Osteoblast (primary cell): ENCODE results near the gene CLUH. TPM values are rescaled to one million over a fixed set of nuclear protein-coding genes. Genes with fewer than 3 reads are reported as not detected.
"Not testable (repeated sequence)": the region's sequence is repeated elsewhere in the genome, so short reads cannot be mapped to it uniquely, and the experiment has no call there.

ENCODE experiments used
- DNase-seq: peaks from one replicate; pipeline ENCODE4 v3.0.0; 2011; ENCODE audit warnings: low spot score, mixed read lengths; ENCODE audit not compliant: insufficient read length; ENCODE audit errors: missing footprints
- H2AFZ ChIP-seq: 2 replicates; pipeline ENCODE4 v1.6.0; 2011; ENCODE audit warnings: mild to moderate bottlenecking, low read length
- H3K27ac ChIP-seq: 2 replicates; pipeline ENCODE4 v1.5.1; 2011; ENCODE audit warnings: mild to moderate bottlenecking, low read depth, low read length, moderate library complexity
- H3K27me3 ChIP-seq: 2 replicates; pipeline ENCODE4 v1.6.0; 2012; ENCODE audit warnings: mild to moderate bottlenecking, control low read depth, inconsistent platforms, low read length, moderate library complexity; ENCODE audit not compliant: insufficient read depth
- H3K36me3 ChIP-seq: 2 replicates; pipeline ENCODE4 v1.5.1; 2011; ENCODE audit warnings: mild to moderate bottlenecking, low read length, control low read depth, moderate library complexity; ENCODE audit not compliant: insufficient read depth
- H3K4me1 ChIP-seq: 2 replicates; pipeline ENCODE4 v1.5.1; 2011; ENCODE audit warnings: mild to moderate bottlenecking, low read length, control low read depth, moderate library complexity; ENCODE audit not compliant: insufficient read depth
- H3K4me2 ChIP-seq: 2 replicates; pipeline ENCODE4 v1.6.0; 2011; ENCODE audit warnings: mild to moderate bottlenecking, low read length; ENCODE audit not compliant: insufficient read depth
- H3K4me3 ChIP-seq: fragments of 200-600 bp; sonication (generic); 3 replicates; pipeline ENCODE4 v1.5.1; 2012; ENCODE audit warnings: mild to moderate bottlenecking, low read length, inconsistent platforms; ENCODE audit not compliant: insufficient read depth
- H3K79me2 ChIP-seq: 2 replicates; pipeline ENCODE4 v1.6.0; 2012; ENCODE audit warnings: mild to moderate bottlenecking, low read length, control low read depth, inconsistent platforms; ENCODE audit not compliant: insufficient read depth
- H3K9me3 ChIP-seq: 2 replicates; pipeline ENCODE4 v1.5.1; 2011; ENCODE audit warnings: low read depth, low read length, control low read depth
- H4K20me1 ChIP-seq: 2 replicates; pipeline ENCODE4 v1.6.0; 2012; ENCODE audit warnings: mild to moderate bottlenecking, low read length, control low read depth; ENCODE audit not compliant: insufficient read depth
- CTCF ChIP-seq: IDR thresholded peaks from 2 replicates; pipeline ENCODE4 v1.5.1; 2011; ENCODE audit warnings: mild to moderate bottlenecking, low read depth, low read length, moderate library complexity; ENCODE audit errors: extremely low read depth
- total RNA-seq: library from RNA; depleted of rRNA; stranded (reverse); fragments of >200 nt; gene quantifications from 2 replicates; pipeline ENCODE4 v1.2.3, GENCODE V29; 2012

CLUH gene
- total RNA-seq, 1 donor, result 41.6 TPM

DNA sequence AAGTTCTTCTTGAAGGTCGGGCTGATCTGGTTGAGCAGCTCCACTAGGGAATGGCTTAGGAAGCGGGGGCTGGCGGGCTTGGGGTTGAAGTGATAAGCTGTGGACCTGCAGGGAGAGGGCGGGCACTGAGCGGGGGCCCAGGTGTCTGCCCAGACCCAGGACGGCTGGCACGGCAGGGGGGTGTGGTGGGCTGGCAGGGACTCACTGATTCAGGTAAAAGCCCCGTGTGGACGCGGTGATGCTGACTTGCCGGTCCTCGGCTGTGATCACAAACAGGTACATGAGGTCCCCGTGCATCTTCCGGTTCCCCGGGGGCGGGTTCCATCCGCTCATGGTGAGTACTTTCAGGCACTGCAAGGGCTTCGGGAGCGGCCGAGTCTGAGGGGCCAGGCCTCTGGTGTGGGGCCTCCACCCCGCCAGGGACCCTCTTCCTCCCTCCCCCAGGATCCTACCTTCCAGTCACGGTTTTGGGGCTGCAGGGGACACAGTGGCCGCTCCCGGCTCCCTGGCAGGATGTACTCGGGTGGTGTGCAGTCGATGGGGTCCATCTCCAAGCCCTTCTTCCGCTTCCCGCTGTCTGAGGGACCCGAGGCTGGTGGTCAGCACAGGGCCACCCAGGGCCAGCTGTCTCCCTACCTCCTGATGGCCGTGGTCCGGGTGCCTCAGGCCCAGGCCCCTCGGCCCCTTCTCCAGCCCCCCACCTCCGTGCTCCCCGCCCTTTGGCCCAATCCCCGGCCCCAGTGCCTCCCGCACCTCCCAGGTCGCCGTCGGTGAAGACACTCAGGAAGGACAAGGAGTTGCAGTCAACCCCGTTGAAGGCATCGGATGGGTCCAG is 10.2 kb downstream of the CLUH start:
- no peak overlapping the region for H2AFZ ChIP-seq
- H3K79me2 ChIP-seq, result peaks cover 27% of the 10 kb centered on the region
- no peak overlapping the region for H3K4me2 ChIP-seq
- H3K9me3 ChIP-seq, result no peaks in the 10 kb centered on the region
- H3K36me3 ChIP-seq, result peaks cover 34% of the 10 kb centered on the region
- peak; percentile 80 for DNase-seq
- peaks cover 5% of the 10 kb centered on the region for H3K4me1 ChIP-seq
- H4K20me1 ChIP-seq, result peaks cover 29% of the 10 kb centered on the region
- H3K27ac ChIP-seq, result no peak overlapping the region
- H3K27me3 ChIP-seq, result no peaks in the 10 kb centered on the region
- H3K4me3 ChIP-seq, result no peak overlapping the region
- no peak for TF ChIP-seq CTCF

DNA sequence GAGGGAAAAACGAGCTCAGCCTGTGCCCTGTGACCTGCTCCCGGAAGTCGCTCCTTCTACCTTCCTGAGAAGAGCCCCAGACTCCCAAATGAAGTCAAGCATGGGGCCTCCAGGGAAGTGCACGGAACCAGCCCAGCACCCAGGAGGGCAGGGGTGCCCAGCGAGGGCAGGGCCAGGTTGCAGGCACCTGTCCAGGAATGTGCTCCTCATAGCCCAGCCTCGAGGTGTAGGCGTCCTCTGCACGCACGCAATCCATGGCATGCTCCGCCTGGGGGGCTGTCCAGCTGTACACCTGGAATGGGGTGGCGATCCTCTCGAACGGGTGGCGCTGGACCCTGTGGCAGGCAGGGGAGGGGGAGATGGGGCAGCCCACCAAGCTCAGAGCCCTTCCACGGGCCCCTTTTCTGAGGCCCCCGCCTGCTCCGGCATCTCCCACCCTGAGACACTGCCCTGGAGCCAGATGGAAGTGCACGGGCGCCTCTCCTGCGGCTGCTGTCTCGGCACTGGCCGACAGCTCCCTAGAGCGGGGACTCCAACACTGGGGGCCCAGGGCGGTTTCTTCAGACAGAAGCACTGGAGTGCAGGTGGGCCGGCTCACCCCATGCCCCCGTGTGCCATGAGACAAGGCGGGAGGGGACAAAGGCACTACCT is 10.9 kb downstream of the CLUH start:
- Histone ChIP-seq H3K79me2 (peaks cover 20% of the 10 kb centered on the region), H3K4me3 (no peak overlapping the region), H3K9me3 (no peaks in the 10 kb centered on the region), H4K20me1 (peaks cover 26% of the 10 kb centered on the region), H3K27me3 (no peaks in the 10 kb centered on the region), H3K36me3 (peaks cover 34% of the 10 kb centered on the region), H3K27ac (no peak overlapping the region), H3K4me1 (peaks cover 2% of the 10 kb centered on the region), H3K4me2 (no peak overlapping the region), H2AFZ (no peak overlapping the region)
- no peak for TF ChIP-seq CTCF
- peak; percentile 70 for DNase-seq

GRCh38 chr17:2700030-2700490 is 11.5 kb downstream of the CLUH start:
- Histone ChIP-seq H3K27ac (no peak overlapping the region), H3K9me3 (no peaks in the 10 kb centered on the region), H4K20me1 (peaks cover 21% of the 10 kb centered on the region), H3K4me3 (no peak overlapping the region), H3K4me1 (no peaks in the 10 kb centered on the region), H3K4me2 (no peak overlapping the region), H2AFZ (no peak overlapping the region), H3K27me3 (no peaks in the 10 kb centered on the region), H3K36me3 (peaks cover 34% of the 10 kb centered on the region), H3K79me2 (peaks cover 14% of the 10 kb centered on the region)
- DNase-seq, result peak; percentile 64
- TF ChIP-seq CTCF, result no peak

DNA sequence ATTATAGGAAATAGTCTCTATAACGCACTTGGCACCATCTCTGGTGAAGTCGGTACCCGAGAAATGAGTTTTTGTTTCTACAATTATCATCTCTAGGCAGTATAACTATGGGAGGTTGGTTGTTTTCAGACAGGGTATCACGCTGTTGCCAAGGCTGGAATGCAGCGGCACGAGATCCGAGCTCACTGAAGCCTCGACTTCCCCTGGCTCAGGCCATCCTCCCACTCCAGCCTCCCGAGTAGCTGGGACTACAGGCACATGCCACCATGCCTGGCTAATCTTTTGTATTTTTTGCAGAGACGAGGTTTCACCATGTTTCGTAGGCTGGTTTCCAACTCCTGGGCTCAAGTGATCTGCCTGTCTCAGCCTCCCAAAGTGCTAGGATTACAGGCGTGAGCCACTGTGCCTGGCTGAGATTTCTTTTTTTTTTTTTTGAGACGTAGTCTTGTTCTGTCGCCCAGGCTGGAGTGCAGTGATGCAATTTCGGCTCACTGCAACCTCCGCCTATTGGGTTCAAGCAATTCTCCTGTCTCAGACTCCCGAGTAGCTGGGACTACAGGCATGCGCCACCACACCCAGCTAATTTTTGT is 12.3 kb downstream of the CLUH start:
- not testable (repeated sequence) for H3K79me2 ChIP-seq, H3K27me3 ChIP-seq, H3K27ac ChIP-seq, H3K9me3 ChIP-seq, H3K4me3 ChIP-seq, H3K4me2 ChIP-seq, DNase-seq, H3K4me1 ChIP-seq, H2AFZ ChIP-seq
- H3K36me3 ChIP-seq, result peaks cover 35% of the 10 kb centered on the region
- peaks cover 13% of the 10 kb centered on the region for H4K20me1 ChIP-seq
